ENCODE measurements around the gene IDH1. TPM values are rescaled to one million over a fixed set of nuclear protein-coding genes. Genes with fewer than 3 reads are reported as not detected.
"Not testable (repeated sequence)": the region's sequence is repeated elsewhere in the genome, so short reads cannot be mapped to it uniquely, and the experiment has no call there.

Gene IDH1
- total RNA-seq, 1 experiment from 2014 or later: 536 TPM

GRCh38 chr2:208228476-208228875 is 26.4 kb downstream of the IDH1 start:
- no peak for DNase-seq (ENCODE audit: low spot score)
- in situ Hi-C loops (cut with HindIII; ENCODE audit: low sequenced_read_pairs): loop anchor here (25.0 kb wide), 1 partner anchor 116 kb away; the partner anchor contains the start of gene CRYGD

DNA sequence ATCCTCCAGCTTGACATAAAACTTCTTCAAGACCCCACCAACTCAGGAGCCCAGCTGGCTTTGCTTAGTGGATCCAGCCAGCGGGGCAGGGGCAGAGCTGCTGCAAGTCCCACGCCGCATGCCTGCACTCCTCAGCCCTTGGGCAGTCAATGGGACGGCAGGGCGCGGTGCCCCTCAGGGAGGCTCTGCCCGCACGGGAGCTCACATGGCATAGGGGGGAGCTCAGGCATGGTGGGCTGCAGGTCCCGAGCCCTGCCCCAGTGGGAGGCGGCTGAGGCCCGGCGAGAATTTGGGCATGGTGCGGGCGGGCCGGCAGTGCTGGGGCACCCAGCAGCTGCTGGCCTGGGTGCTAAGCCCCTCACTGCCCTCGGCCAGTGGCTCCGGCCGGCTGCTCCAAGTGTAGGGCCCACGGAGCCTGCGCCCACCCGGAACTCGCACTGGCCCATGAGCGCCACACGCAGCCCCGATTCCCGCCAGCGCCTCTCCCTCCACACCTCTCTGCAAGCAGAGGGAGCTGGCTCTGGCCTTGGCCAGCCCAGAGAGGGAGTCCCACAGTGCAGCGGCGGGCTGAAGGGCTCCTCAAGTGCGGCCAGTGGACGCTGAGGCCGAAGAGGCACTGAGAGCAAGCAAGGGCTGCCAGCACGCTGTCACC is 27.2 kb downstream of the IDH1 start:
- in situ Hi-C loops (cut with HindIII; ENCODE audit: low sequenced_read_pairs): loop anchor here (25.0 kb wide), 1 partner anchor 115 kb away; the partner anchor contains the start of gene CRYGD
- DNase-seq (ENCODE audit: low spot score): no peak

- in situ Hi-C loops (cut with HindIII; ENCODE audit: low sequenced_read_pairs): loop anchor here (25.0 kb wide), 1 partner anchor 113 kb away; the partner anchor contains the start of gene CRYGD
- no peak for DNase-seq (ENCODE audit: low spot score)
Measured at GRCh38 chr2:208224802-208225201, 30.1 kb downstream of the IDH1 start.

DNA sequence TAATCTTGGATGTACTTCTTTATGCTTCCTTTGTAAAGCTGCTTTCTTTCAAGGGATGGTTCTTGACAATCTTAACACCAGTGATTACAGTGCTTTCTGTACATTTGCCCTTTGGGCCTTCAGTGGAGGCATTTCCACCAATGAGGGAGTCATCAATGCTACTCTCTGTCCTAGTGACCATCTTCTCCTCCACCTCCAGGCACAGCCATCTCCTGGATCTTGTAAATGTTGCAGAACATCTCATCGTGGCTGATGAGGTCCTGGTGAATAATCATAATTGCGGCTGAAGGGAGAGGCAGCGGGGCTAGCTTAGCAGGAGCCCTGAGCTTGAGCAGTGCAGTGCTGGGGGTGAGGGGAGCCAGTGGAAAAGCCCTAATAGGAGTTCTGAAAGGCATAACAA is 32.5 kb downstream of the IDH1 start:
- no peak for DNase-seq (ENCODE audit: low spot score)
- in situ Hi-C loops (cut with HindIII; ENCODE audit: low sequenced_read_pairs): no loop called here

GRCh38 chr2:208221873-208222272 is 33.0 kb downstream of the IDH1 start:
- in situ Hi-C loops (cut with HindIII; ENCODE audit: low sequenced_read_pairs): not testable (repeated sequence)
- peak; percentile 72 for DNase-seq (ENCODE audit: low spot score)

DNA sequence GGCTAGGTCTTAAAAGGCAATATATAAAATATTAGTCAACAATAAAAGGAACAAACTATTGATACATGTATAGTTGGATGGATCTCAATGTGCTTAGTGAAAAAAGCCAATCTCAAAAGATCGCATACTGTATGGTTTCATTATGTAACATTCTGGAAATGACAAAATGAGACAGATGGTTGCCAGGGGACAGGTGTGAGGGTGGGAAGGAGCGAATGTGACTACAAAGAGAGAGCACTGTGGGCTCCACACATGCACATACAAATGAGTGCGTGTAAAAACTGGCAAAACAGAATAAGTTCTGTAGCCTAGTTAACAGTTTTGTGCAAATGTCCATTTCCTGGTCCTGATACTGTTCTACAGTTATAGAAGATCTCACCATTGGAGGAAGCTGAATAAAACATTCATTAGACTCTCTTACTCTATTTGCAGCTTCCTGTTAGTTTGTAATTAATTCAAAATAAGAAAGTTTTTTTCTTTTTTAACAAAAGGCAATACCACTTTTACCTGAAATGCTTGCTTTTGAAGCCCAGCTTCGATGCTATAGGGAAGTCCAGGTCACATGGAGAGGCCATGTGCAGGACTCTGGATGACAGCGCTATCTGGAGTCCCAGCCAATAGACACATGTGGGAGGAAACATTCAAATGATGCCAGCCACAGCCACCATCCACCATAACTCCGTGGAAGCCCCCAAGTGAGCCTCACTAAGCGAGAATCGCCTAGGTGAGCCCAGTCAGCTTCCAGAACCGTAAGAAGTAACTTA is 44.0 kb downstream of the IDH1 start:
- DNase-seq (ENCODE audit: low spot score): peak; percentile 43

GRCh38 chr2:208208335-208209085 is 46.4 kb downstream of the IDH1 start:
- DNase-seq (ENCODE audit: low spot score): peak; percentile 13
- in situ Hi-C loops (cut with HindIII; ENCODE audit: low sequenced_read_pairs): no loop called here

More for the DNA sequence above, 44.0 kb downstream of the IDH1 start:
- in situ Hi-C loops (cut with HindIII; ENCODE audit: low sequenced_read_pairs): no loop called here

DNA sequence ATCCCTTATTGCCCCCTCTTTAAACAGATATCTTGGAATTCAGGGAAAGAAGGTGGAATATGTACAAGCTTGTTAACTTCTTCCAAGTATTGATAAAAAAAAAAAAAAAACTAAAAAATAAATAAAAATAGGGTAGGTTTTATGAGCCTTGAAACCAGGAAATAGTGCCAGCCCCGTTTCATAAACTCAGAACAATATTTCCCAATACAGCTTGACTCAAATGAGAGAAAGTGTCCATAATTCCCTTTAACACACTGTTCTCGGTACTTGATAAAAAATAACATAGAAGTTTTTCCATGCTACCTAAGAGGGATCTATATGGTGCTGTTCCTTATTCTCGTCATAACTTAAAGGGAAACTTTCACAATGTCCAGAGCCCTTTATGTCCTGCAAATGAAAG is 47.1 kb downstream of the IDH1 start:
- in situ Hi-C loops (cut with HindIII; ENCODE audit: low sequenced_read_pairs): no loop called here
- no peak for DNase-seq (ENCODE audit: low spot score)

- in situ Hi-C loops (cut with HindIII; ENCODE audit: low sequenced_read_pairs): no loop called here
- no peak for DNase-seq (ENCODE audit: low spot score)
Measured at GRCh38 chr2:208204166-208204565, 50.7 kb downstream of the IDH1 start.

DNA sequence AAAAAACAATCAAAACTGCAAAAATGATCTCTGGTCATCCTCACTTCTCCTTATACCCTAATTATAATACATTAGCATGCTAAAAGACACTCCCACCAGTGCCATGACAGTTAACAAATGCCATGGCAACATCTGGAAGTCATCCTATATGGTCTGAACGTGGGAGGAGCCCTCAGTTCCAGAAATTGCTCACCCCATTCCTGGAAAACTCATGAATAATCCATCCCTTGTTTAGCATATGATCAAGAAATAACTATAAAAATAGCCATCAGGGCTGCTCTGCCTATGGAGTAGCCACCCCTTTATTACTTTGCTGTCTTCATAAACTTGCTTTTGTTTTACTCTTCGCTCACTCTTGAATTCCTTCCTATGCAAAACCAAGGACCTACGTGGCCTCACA is 59.3 kb downstream of the IDH1 start:
- DNase-seq (ENCODE audit: low spot score): no peak
- in situ Hi-C loops (cut with HindIII; ENCODE audit: low sequenced_read_pairs): no loop called here

GRCh38 chr2:208192611-208193236 is 62.1 kb downstream of the IDH1 start:
- no peak for DNase-seq (ENCODE audit: low spot score)
- in situ Hi-C loops (cut with HindIII; ENCODE audit: low sequenced_read_pairs): no loop called here

DNA sequence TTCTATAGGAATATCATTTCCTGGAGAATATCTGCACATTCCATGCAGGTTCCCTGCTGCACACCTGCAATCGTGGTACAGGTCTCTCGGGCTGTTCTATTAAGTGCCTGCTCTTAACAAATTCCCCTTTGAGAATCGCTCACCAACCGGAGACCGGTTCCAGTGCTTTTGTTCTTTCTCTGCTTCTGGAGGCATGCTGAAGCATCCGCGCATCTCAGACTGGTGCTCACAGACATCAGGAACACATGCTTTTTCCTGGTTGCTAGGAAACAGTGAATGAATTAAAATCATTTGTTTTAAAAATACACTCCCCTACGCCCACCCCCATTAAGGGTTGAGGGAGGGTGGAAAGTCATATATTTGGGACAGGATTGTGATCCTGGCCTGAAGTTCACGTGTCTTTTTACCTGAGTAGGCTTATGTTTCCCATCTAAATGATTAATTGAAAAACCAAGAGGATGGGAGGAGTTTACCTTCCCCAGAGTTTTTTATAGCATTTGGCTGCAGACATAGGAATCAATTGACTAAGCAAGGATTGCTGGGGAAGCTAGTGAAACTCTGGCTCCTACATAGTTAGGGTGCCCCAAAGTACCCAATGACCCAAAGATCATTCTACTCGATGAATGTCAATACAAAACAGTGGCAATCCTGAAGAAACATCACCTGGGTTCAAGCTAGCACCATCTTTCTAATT is 64.9 kb downstream of the IDH1 start, which contains the start of gene C2orf80:
C2orf80 (minus strand) TSS at position 221 of the 694 bp plus-strand sequence. CDS start 3,044 bp downstream, outside the sequence.
- in situ Hi-C loops (cut with HindIII; ENCODE audit: low sequenced_read_pairs): no loop called here
- no peak for DNase-seq (ENCODE audit: low spot score)

GRCh38 chr2:208189069-208189809 is 65.6 kb downstream of the IDH1 start:
- DNase-seq (ENCODE audit: low spot score): no peak
- in situ Hi-C loops (cut with HindIII; ENCODE audit: low sequenced_read_pairs): no loop called here

DNA sequence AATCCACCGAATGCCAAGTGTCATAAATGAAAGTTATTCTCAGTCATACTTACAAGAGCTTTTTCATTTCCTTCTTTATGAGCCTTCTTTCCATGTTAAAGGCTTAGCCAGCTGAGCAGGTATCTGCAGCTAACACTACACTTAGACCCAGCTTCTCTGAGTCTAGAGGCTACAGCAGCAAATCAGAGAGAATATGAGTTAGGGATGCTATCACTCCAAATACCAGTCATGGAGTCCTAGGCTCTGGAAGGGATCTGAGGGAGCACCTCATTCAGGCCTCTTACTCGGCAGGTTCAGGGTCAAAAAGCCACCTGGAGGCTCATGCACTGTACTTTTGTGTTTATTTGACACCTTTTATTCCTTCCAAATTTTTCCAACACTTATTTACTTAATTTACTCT is 68.0 kb downstream of the IDH1 start:
- in situ Hi-C loops (cut with HindIII; ENCODE audit: low sequenced_read_pairs): no loop called here
- no peak for DNase-seq (ENCODE audit: low spot score)

DNA sequence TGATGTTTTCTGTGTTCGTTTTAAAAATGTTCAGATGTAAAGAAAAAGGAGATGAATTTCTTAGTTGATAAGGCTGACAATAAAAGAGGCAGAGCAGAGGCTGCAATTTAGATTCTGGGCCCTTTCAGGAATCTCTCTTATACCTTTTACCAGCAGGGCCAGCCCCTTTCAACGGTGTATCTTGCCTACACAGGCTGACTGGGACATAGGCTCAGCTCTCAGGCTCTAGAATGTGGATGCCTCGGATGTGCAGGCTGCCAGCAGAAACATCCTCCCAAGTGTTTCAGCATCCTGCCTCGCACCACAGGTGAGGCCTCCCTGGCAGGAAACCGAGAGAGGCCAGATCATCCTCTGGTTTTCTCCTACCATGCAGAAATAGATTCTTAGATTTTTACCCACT is 68.4 kb downstream of the IDH1 start:
- in situ Hi-C loops (cut with HindIII; ENCODE audit: low sequenced_read_pairs): no loop called here

More for the DNA sequence above, 68.4 kb downstream of the IDH1 start:
- DNase-seq (ENCODE audit: low spot score): no peak

All from G401 (cell line).